Measurements from ENCODE around the gene CENPX.

Gene CENPX

GRCh38 chr17:82022310-82022980 is at the start of gene CENPX:
Gene CENPX, minus strand, starts transcription at chr17:82022878. Its CDS starts 17 bp downstream, at chr17:82022861.
- peak within 1 kb of the TSS; percentile 89 for H3K4me3 ChIP-seq (ENCODE audit: low read depth, low read length)
- TF ChIP-seq CTCF (IDR thresholded peaks at IDR 0.05; ENCODE audit: low read depth, low read length, missing control alignments), result no peak
- DNase-seq (ENCODE audit: low read depth), result no peak

GRCh38 chr17:82070611-82071010 is 47.9 kb upstream of the CENPX start:
- H3K4me3 ChIP-seq (ENCODE audit: low read depth, low read length), result no peak overlapping the region
- TF ChIP-seq CTCF (IDR thresholded peaks at IDR 0.05; ENCODE audit: low read depth, low read length, missing control alignments), result no peak
- no peak for DNase-seq (ENCODE audit: low read depth)

- TF ChIP-seq CTCF (IDR thresholded peaks at IDR 0.05; ENCODE audit: low read depth, low read length, missing control alignments), result no peak
- DNase-seq (ENCODE audit: low read depth), result peak; percentile 16
- H3K4me3 ChIP-seq (ENCODE audit: low read depth, low read length), result peak within 1 kb of the TSS; percentile 97
Measured at GRCh38 chr17:82065638-82066303, 43.1 kb upstream of the CENPX start, which contains the start of gene DUS1L. Gene DUS1L, minus strand, starts transcription at chr17:82065804. Its CDS starts 745 bp downstream, at chr17:82065059.

GRCh38 chr17:82065193-82065637 is 42.5 kb upstream of the CENPX start:
- H3K4me3 ChIP-seq (ENCODE audit: low read depth, low read length), result peak overlapping the region; percentile 97
- no peak for TF ChIP-seq CTCF (IDR thresholded peaks at IDR 0.05; ENCODE audit: low read depth, low read length, missing control alignments)
- DNase-seq (ENCODE audit: low read depth), result no peak

GRCh38 chr17:82064433-82065192 is 41.9 kb upstream of the CENPX start:
- no peak for TF ChIP-seq CTCF (IDR thresholded peaks at IDR 0.05; ENCODE audit: low read depth, low read length, missing control alignments)
- no peak for DNase-seq (ENCODE audit: low read depth)
- H3K4me3 ChIP-seq (ENCODE audit: low read depth, low read length), result peak overlapping the region; percentile 97

- DNase-seq (ENCODE audit: low read depth), result no peak
- peak overlapping the region; percentile 97; the same call in 1 of the 2 replicates for H3K4me3 ChIP-seq (ENCODE audit: low read depth, low read length)
- no peak for TF ChIP-seq CTCF (IDR thresholded peaks at IDR 0.05; ENCODE audit: low read depth, low read length, missing control alignments)
Measured at GRCh38 chr17:82063424-82064415, 41.0 kb upstream of the CENPX start.

All from GM12864 (cell line).